ENCODE results near the gene SH3YL1.

The SH3YL1 gene

DNA sequence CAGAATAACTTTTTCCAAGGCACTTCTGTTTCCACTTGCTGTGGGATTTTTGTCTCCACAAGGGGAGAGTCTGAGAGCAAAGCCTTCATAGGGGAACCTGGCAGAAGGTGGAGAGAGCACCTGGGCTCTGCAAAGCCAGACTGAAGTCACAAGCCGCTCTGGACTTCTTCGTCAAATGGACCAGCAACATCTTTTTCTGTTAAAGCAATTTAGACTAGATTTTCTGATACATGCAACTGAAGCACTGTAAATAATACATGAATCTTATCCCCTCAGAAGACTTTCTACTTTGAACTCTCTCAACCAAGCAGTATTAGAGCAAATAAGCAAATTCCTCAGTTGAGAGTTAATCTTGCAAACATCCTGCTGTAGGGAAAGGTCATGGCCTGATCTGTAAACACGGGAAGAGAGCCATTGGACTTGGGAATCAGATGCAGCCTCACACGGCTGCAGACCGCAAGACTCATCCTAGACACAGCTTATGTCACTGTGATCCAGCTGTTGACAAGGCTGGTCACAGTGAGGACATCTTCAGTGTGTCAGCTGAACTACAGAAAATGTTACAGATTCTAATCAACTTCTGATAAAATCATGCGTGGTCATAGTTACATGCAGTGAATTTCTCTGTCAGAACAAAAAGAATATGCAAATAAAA is 3.2 kb downstream of the SH3YL1 start:
- Histone ChIP-seq H3K27me3 (ENCODE audit: control insufficient read depth, insufficient read depth, low read length) (no peaks in the 10 kb centered on the region), H3K36me3 (ENCODE audit: control insufficient read depth, insufficient read depth, low read length) (no peaks in the 10 kb centered on the region), H3K4me1 (peaks cover 5% of the 10 kb centered on the region), H3K79me2 (peaks cover 7% of the 10 kb centered on the region), H3K9ac (no peak overlapping the region), H3K27ac (no peak overlapping the region), H3K4me3 (ENCODE audit: low read depth, low read length) (no peak overlapping the region), H3K9me3 (ENCODE audit: control insufficient read depth, low read length) (no peaks in the 10 kb centered on the region), H3K4me2 (ENCODE audit: low read length) (peak overlapping the region; percentile 36), H2AFZ (no peak overlapping the region)
- TF ChIP-seq, protein P1, sequence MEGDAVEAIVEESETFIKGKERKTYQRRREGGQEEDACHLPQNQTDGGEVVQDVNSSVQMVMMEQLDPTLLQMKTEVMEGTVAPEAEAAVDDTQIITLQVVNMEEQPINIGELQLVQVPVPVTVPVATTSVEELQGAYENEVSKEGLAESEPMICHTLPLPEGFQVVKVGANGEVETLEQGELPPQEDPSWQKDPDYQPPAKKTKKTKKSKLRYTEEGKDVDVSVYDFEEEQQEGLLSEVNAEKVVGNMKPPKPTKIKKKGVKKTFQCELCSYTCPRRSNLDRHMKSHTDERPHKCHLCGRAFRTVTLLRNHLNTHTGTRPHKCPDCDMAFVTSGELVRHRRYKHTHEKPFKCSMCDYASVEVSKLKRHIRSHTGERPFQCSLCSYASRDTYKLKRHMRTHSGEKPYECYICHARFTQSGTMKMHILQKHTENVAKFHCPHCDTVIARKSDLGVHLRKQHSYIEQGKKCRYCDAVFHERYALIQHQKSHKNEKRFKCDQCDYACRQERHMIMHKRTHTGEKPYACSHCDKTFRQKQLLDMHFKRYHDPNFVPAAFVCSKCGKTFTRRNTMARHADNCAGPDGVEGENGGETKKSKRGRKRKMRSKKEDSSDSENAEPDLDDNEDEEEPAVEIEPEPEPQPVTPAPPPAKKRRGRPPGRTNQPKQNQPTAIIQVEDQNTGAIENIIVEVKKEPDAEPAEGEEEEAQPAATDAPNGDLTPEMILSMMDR (IDR thresholded peaks at IDR 0.05) = no peak

DNA sequence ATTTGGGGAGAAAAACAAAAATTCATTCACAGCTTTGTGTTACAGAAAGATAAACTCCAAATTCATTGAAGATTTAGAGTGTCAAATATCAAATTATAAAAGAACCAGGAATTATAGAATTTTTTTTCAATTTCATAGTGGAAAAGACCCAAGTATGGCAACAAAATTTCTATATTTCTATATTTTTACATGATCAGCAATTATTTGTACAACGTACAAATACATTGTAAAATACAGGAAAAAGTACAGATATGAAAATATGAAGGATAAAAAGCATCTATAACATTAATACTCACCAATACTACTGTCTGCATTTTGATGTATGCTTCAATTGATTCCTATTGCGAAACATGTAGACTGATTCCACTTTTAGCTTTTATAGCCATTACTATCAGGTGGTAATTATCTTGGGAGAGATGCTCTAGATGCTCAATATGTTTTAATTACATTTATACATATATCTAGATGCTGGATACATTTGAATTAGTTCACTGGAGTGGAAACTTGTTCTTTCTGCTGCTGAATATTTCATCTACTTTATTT is 4.0 kb downstream of the SH3YL1 start:
- Histone ChIP-seq H3K79me2 (no peaks in the 10 kb centered on the region), H2AFZ (no peak overlapping the region), H3K9ac (no peak overlapping the region), H3K4me1 (peaks cover 5% of the 10 kb centered on the region), H3K36me3 (ENCODE audit: control insufficient read depth, insufficient read depth, low read length) (no peaks in the 10 kb centered on the region), H3K27me3 (ENCODE audit: control insufficient read depth, insufficient read depth, low read length) (no peaks in the 10 kb centered on the region), H3K4me3 (ENCODE audit: low read depth, low read length) (no peak overlapping the region), H3K27ac (no peak overlapping the region), H3K9me3 (ENCODE audit: control insufficient read depth, low read length) (no peaks in the 10 kb centered on the region), H3K4me2 (ENCODE audit: low read length) (no peak overlapping the region)
- TF ChIP-seq, protein P1 (IDR thresholded peaks at IDR 0.05) = no peak

DNA sequence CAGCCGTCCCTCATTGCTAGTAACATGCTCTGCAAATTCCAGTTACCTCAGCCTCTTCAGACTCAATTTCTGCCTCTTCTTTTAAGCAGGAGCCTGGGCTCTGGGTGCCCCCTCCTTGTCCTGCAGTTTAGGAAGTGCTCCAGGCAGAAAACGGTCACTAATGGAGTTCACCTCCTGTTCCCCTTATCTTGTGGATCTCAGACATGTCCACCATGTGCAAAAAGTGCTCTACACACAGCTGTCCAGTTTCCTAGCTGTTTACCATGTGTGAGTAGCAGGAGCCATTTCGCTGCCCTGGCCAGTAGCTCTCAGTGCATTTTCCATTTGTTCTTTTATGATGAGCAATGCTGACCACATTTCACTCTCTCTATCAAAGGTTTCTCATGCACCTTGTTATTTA is 4.9 kb downstream of the SH3YL1 start:
- H3K9ac ChIP-seq = no peak overlapping the region
- H2AFZ ChIP-seq = no peak overlapping the region
- H3K4me1 ChIP-seq = peaks cover 5% of the 10 kb centered on the region
- H3K4me2 ChIP-seq (ENCODE audit: low read length) = no peak overlapping the region
- H3K36me3 ChIP-seq (ENCODE audit: control insufficient read depth, insufficient read depth, low read length) = no peaks in the 10 kb centered on the region
- no peak overlapping the region for H3K4me3 ChIP-seq (ENCODE audit: low read depth, low read length)
- no peaks in the 10 kb centered on the region for H3K9me3 ChIP-seq (ENCODE audit: control insufficient read depth, low read length)
- H3K27me3 ChIP-seq (ENCODE audit: control insufficient read depth, insufficient read depth, low read length) = no peaks in the 10 kb centered on the region
- no peaks in the 10 kb centered on the region for H3K79me2 ChIP-seq
- H3K27ac ChIP-seq = no peak overlapping the region
- TF ChIP-seq, protein P1 (IDR thresholded peaks at IDR 0.05) = no peak

DNA sequence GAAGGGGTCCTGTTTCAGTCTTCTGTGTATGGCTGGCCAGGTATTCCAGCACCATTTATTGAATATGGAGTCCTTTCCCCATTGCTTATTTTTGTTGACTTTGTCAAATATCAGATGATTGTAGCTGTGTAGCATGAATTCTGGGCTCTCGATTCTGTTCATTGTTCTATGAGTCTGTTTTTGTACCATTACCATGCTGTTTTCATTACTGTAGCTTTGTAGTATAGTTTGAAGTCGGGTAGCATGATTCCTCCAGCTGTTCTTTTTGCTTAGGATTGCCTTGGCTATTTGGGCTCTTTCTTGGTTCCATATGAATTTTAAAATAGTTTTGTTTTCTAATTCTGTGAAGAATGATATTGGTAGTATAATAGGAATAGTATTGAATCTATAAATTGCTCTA is 6.0 kb downstream of the SH3YL1 start:
- no peak overlapping the region for H3K4me3 ChIP-seq (ENCODE audit: low read depth, low read length)
- H3K4me1 ChIP-seq = peaks cover 5% of the 10 kb centered on the region
- H3K79me2 ChIP-seq = no peaks in the 10 kb centered on the region
- no peaks in the 10 kb centered on the region for H3K9me3 ChIP-seq (ENCODE audit: control insufficient read depth, low read length)
- H3K4me2 ChIP-seq (ENCODE audit: low read length) = no peak overlapping the region
- no peak overlapping the region for H3K27ac ChIP-seq
- TF ChIP-seq, protein P1 (IDR thresholded peaks at IDR 0.05) = no peak
- H2AFZ ChIP-seq = no peak overlapping the region
- H3K36me3 ChIP-seq (ENCODE audit: control insufficient read depth, insufficient read depth, low read length) = no peaks in the 10 kb centered on the region
- no peaks in the 10 kb centered on the region for H3K27me3 ChIP-seq (ENCODE audit: control insufficient read depth, insufficient read depth, low read length)
- H3K9ac ChIP-seq = no peak overlapping the region

DNA sequence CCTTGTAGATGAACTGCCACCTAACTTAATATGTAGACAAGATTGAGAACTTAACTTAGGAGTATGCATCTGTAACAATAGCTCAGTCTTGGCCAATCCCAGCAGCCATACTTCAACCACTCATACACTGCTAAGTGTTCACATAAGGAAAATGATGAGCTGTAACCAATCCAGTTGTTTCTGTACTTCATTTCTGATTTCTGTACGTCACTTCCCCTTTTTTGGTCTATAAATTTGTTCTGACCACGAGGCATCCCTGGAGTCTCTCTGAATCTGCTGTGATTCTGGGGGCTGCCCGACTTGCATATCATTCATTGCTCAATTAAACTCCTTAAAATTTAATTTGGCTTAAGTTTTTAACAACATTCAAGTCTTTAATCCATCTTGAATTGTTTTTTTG is 6.4 kb downstream of the SH3YL1 start:
- Histone ChIP-seq H3K27me3 (ENCODE audit: control insufficient read depth, insufficient read depth, low read length) (no peaks in the 10 kb centered on the region), H3K9me3 (ENCODE audit: control insufficient read depth, low read length) (no peaks in the 10 kb centered on the region), H3K79me2 (no peaks in the 10 kb centered on the region), H3K4me2 (ENCODE audit: low read length) (no peak overlapping the region), H3K4me3 (ENCODE audit: low read depth, low read length) (no peak overlapping the region), H3K27ac (no peak overlapping the region), H2AFZ (no peak overlapping the region), H3K4me1 (peaks cover 5% of the 10 kb centered on the region), H3K36me3 (ENCODE audit: control insufficient read depth, insufficient read depth, low read length) (no peaks in the 10 kb centered on the region), H3K9ac (no peak overlapping the region)
- TF ChIP-seq, protein P1 (IDR thresholded peaks at IDR 0.05) = no peak

Data from parathyroid adenoma (tissue), 2 donors.